GM12873 (cell line): ENCODE measurements around the gene MPPED1.

Experiments
- CTCF ChIP-seq: IDR thresholded peaks from 2 replicates; pipeline ENCODE4 v1.5.1; 2012; ENCODE audit warnings: low read depth, mild to moderate bottlenecking, moderate library complexity, low read length, control low read depth; ENCODE audit not compliant: insufficient read depth; ENCODE audit errors: missing control alignments

Gene MPPED1

GRCh38 chr22:43511276-43511910 is 99.6 kb downstream of the MPPED1 start:
- TF ChIP-seq CTCF: no peak

DNA sequence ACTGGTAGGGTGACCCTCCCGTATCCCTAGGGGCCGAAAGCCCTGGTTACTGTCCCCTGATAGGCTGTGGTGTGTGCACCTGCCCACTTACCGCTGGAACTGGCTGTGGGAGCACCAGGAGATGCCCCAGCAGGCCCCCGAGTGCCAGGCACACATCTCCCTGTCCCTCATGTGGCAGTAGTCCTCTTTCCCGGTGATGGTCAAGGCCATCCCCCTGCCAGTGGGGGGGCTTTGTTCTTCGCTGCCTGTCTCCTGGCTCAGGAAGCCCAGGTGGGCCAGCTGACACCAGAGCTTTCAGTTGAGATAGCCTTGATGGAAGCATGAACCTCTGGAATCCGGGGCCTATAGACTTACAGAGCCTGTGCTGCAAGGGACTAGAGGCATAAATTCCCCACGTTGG is 100.5 kb downstream of the MPPED1 start:
- no peak for TF ChIP-seq CTCF

DNA sequence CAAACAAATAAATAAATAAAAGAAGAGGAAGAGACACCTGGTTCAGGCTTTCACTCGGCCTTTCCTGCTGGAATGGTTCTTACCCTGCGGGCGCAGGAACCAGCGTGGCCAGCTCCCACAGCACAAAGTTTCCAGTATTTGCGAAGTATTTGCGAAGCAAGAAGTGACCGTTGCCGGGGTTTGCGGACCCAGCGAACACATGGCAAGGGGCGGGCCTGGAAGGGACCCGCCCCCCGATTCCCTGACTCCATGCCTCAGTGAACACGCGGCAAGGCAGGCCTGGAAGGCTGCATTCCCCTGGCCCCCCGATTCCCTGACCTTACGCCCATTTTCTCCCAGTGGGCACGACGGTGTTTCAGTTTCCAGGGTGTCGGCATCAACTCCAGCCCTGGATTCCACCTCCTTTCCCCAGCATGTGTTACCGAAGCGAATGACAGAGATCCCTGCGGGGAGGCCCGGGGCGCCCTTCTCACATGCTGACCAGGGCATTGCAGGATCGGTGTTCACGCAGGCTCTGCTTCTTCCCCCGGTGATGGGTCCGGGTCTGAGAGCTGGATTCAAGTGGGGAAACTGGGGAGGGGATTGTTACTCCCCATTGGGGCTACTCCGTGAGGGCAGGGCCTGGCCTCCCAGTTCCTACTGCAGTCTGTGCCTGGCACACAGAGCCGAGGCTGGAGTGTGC is 102.8 kb downstream of the MPPED1 start:
- no peak for TF ChIP-seq CTCF

GRCh38 chr22:43515411-43515810 is 103.6 kb downstream of the MPPED1 start:
- no peak for TF ChIP-seq CTCF

DNA sequence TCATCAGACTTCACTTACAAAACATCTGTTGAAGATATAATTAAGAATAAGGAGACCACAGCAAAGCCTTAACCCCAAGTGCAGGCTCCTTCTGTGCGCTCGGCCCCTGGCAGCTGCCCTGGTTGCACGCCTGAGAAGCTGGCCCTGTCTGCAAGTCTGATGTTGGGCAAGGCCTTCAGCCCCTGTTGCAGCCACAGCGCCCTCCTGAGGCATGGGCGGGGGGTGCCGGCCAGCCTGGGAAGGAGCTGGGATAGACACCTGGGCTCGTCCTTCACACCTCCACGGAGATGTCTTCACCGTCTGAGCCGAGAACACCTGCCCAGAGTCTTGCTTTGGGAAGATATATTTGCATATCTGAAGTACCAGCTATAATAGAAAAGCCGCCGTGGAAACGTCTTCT is 104.1 kb downstream of the MPPED1 start:
- TF ChIP-seq CTCF: peak; percentile 32

DNA sequence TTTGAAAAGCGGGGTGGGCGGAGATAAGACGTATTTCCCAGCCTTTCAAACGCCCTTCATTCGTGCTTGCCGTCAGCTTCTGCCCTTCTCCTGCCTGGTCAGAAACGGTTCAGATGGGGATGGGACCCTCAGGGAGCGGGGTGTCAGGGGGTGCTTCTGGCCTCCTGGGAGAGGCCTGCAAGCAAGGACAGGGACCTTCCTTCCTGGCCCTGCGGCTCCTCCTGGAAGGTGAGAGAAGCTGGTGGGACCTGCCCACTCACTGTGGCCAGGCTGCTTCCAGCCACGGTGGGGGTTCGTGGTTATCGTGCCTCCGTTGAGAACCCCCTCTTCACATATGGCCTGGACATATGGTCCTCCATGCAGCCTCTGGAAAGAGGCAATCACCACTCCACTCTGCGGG is 104.6 kb downstream of the MPPED1 start:
- TF ChIP-seq CTCF: no peak

DNA sequence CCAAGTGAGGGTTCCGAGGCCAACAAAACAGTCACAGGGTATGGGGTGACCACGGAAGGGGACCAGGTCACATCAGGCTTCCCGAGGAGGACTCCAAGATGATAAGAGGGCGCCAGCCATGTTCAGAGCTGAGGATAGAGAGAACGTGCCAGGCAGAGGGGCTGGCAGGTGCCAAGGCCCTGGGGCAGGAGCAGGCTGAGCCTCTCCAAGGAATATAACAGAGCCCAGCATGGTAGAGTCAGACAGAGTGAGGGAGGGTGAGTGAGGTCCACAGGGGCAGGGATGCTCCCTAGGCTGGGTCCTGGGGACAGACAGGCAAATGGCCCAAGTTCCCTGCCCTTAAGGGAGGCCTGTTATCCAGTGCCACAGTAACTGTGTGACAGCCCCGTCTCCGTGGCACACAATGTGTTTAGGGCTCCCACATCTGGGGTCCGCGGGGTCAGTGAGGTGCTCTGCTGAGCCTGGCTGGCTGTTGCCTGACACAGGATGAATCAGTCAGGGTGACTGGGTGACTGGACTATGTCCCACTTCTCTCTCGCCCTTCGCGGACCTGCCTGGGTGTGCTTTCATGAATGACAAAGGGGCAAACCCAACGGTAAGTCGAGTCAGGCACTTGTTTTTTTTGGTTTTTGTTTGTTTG is 105.3 kb downstream of the MPPED1 start:
- no peak for TF ChIP-seq CTCF
